AG04449 (cell line): ENCODE measurements around the gene KLHL28.

Experiments
- CTCF ChIA-PET: fragments of 350-600 bp; formaldehyde crosslinking; extraction: SDS; loops from one replicate; lab custom pipeline; 2021; ENCODE audit warnings: antibody characterized with exemption; lab: Yijun Ruan, JAX
- POLR2A ChIA-PET: fragments of 400-600, 350-600 bp; formaldehyde crosslinking; extraction: SDS; loops from one replicate; lab custom pipeline; 2020; ENCODE audit warnings: antibody characterized with exemption, inconsistent platforms; lab: Yijun Ruan, JAX
- DNase-seq: peaks from one replicate; pipeline ENCODE4 v3.0.0-alpha.2; 2010; ENCODE audit warnings: low read depth, low spot score
- H3K4me3 ChIP-seq: 2 replicates; pipeline ENCODE4 v1.5.1; 2011; ENCODE audit warnings: low read depth, mild to moderate bottlenecking, control low read depth, low read length
- TF ChIP-seq, protein P1 (sequence below): IDR thresholded peaks from one replicate; pipeline ENCODE4 v1.5.1; 2011; ENCODE audit warnings: mild to moderate bottlenecking, moderate library complexity, low read length, control low read depth, inconsistent platforms; ENCODE audit not compliant: insufficient read depth; ENCODE audit errors: missing control alignments

The KLHL28 gene

DNA sequence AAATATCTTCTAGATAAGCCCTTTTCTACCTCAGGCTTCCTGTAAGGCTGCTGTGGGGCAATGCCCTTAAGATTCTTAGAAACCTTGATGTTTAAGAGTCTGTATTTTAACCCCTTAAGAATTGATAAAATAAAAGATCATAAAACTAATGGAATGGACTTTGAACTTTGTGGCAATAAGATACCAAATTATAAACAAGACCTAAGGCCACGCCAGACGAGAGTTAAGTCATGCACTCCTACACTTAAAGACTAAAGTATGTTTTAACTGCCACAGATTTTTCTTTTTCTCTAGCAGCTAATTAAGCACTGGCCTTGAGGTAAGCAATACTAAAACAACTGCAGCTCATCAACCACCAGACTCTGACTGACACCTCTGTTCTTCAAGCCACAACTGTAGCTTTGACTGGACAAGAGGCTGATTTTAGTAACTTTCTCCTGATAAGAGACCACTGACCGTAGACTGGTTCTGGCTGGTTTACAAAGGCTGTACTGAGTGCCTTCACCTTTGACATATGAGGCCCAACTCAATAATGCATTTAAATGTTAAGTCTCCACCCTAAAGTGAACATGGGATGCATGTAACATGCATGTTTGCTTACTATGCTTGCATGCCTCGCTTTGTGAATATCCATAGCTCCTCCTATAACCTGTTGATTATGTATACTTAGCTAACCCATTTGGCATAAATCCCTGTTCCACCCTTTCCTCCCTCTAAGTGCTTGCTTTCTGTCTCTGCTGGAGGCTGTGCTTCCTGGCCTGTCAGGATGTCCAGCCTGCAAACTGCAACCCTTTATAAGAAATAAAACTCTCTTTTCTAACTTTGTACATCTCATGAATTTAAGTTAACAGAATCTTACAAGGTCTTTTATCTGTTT lies 71.9 kb downstream of the KLHL28 start:
- POLR2A ChIA-PET, result no interaction called here
- DNase-seq, result no peak
- CTCF ChIA-PET, result no interaction called here

DNA sequence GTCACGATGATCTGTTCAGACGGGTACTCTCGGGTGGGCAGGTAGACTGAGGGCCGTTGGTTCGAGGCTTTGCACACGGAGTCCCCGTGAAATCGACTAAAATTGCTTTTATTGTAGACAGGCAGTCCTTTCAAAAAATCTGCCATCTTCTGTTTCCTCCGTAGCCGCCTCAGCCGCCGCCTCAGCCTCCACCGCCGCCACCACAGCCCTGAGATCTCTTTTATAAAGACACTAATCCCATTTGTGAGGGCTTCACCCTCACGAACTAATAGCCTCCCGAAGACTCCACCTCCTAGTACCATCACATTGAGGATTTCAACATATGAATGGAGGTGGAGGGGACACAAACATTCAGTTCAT lies 74.2 kb downstream of the KLHL28 start:
- no peak overlapping the region for H3K4me3 ChIP-seq
- no peak for DNase-seq
- TF ChIP-seq, protein P1, sequence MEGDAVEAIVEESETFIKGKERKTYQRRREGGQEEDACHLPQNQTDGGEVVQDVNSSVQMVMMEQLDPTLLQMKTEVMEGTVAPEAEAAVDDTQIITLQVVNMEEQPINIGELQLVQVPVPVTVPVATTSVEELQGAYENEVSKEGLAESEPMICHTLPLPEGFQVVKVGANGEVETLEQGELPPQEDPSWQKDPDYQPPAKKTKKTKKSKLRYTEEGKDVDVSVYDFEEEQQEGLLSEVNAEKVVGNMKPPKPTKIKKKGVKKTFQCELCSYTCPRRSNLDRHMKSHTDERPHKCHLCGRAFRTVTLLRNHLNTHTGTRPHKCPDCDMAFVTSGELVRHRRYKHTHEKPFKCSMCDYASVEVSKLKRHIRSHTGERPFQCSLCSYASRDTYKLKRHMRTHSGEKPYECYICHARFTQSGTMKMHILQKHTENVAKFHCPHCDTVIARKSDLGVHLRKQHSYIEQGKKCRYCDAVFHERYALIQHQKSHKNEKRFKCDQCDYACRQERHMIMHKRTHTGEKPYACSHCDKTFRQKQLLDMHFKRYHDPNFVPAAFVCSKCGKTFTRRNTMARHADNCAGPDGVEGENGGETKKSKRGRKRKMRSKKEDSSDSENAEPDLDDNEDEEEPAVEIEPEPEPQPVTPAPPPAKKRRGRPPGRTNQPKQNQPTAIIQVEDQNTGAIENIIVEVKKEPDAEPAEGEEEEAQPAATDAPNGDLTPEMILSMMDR, result no peak
- POLR2A ChIA-PET, result no interaction called here
- CTCF ChIA-PET, result no interaction called here

More for the DNA sequence above, 71.9 kb downstream of the KLHL28 start:
- H3K4me3 ChIP-seq, result no peak overlapping the region
- TF ChIP-seq, protein P1, result no peak

DNA sequence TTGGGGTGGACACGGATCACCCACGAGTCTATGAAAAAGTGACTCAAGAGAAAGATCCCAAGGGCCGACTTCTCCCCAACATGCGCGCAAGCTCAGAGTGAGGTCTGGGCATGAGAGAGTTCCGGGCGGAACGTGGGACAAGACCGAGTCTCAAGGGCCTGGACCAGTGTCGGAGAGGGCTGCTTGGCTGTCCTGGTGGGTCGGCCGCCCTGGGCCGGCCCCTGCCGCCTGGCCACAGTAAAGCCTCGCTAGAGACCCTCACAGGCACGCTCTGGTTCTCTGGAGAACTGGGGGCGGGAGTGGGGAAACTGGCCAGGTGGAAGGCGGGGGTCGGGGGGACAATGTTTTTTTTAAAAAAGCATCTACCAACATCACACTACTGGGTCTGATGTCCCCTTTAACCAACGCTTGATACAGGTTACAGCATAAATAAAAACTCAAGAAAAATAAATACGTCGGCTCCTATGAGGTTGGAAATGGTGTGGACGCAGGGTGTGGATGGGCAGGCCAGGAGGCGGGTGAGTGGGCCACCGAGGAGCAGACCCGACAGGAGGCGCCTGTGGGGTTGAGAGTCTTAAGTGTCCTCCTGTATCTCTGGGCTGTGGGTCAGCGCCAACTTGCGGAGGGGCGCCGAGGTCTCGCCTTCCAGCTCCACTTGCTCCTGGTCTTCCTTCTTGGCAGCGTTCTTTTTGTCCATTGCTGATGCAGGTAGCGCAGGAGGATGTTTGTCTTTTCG lies 74.7 kb downstream of the KLHL28 start:
- ChIA-PET POLR2A (no interaction called here), CTCF (no interaction called here)
- H3K4me3 ChIP-seq, result no peak overlapping the region
- no peak for DNase-seq
- TF ChIP-seq, protein P1, result no peak

DNA sequence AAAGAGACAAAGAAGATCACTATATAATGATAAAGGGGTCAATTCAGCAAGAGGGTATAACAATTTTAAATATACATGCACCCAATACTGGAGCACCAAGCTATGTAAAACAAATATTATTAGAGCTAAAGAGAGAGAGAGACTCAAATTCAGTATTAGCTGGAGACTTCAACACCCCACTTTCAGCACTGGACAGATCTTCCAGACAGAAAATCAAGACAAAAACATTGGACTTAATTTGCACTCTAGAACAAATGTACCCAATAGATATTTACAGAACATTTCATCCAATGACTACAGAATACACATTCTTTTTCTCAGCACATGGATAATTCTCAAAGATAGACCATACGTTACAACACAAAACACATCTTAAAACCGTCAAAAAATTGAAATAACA lies 81.0 kb downstream of the KLHL28 start:
- H3K4me3 ChIP-seq, result no peak overlapping the region
- ChIA-PET CTCF (no interaction called here), POLR2A (no interaction called here)
- no peak for DNase-seq
- TF ChIP-seq, protein P1, result no peak
